Stomach (tissue), 4 donors: Measurements from ENCODE around the gene ZC3H7B.

Source experiments
- POLR2A ChIP-seq, 4 donors: fragments of 450-650 bp; IDR thresholded peaks; one replicate each; pipeline ENCODE4 v1.6.1; 2016; ENCODE audit warnings: antibody characterized with exemption in 4 of 4, control low read depth in 2 of 4, mild to moderate bottlenecking in 1 of 4, moderate library complexity in 1 of 4
- POLR2AphosphoS5 ChIP-seq, 3 donors: sonication (generic); formaldehyde crosslinking; IDR thresholded peaks; one replicate each; pipeline ENCODE4 v1.6.1; 2016; ENCODE audit warnings: antibody characterized with exemption in 3 of 3

- no peak for TF ChIP-seq POLR2A (IDR thresholded peaks at IDR 0.05)
- no peak for TF ChIP-seq POLR2AphosphoS5 (IDR thresholded peaks at IDR 0.05)
Observed at GRCh38 chr22:41357191-41357590, 55.9 kb downstream of the ZC3H7B start.
